ENCODE data around the gene FCGR3A. TPM values are rescaled to one million over a fixed set of nuclear protein-coding genes. Genes with fewer than 3 reads are reported as not detected.
"Not testable (repeated sequence)": the region's sequence is repeated elsewhere in the genome, so short reads cannot be mapped to it uniquely, and the experiment has no call there.

FCGR3A gene
- 1 to 10 TPM in 1 of 2 experiments, under 1 TPM in 1; 0.61 to 1.6 TPM for total RNA-seq

GRCh38 chr1:161549652-161550051, at the start of gene FCGR3A:
Gene FCGR3A (minus strand): TSS chr1:161549818. CDS start chr1:161549736, 82 bp downstream.
- H3K36me3 Mint-ChIP-seq = peaks cover 3% of the 10 kb centered on the region
- CTCF ChIA-PET = no interaction called here
- peaks cover 26% of the 10 kb centered on the region for H3K4me1 Mint-ChIP-seq
- H3K27ac Mint-ChIP-seq = peak within 1 kb of the TSS; percentile 24
- H3K9me3 Mint-ChIP-seq (ENCODE audit: low read depth) = no peaks in the 10 kb centered on the region
- DNase-seq (no peak), ATAC-seq (no peak)
- H3K4me3 Mint-ChIP-seq = no peak within 1 kb of the TSS
- no peaks in the 10 kb centered on the region for H3K27me3 Mint-ChIP-seq

- H3K9me3 Mint-ChIP-seq (ENCODE audit: low read depth); CTCF ChIA-PET; H3K4me1 Mint-ChIP-seq; H3K36me3 Mint-ChIP-seq; DNase-seq; H3K27me3 Mint-ChIP-seq; H3K4me3 Mint-ChIP-seq; ATAC-seq; H3K27ac Mint-ChIP-seq: not testable (repeated sequence)
Measured at GRCh38 chr1:161597077-161597476, 47.5 kb upstream of the FCGR3A start.

- H3K36me3 Mint-ChIP-seq; H3K4me1 Mint-ChIP-seq; CTCF ChIA-PET; H3K27ac Mint-ChIP-seq; DNase-seq; H3K9me3 Mint-ChIP-seq (ENCODE audit: low read depth); H3K27me3 Mint-ChIP-seq; ATAC-seq; H3K4me3 Mint-ChIP-seq: not testable (repeated sequence)
Measured at GRCh38 chr1:161595583-161595982, 46.0 kb upstream of the FCGR3A start.

GRCh38 chr1:161595173-161595572, 45.6 kb upstream of the FCGR3A start:
- CTCF ChIA-PET; ATAC-seq; DNase-seq; H3K27ac Mint-ChIP-seq; H3K4me3 Mint-ChIP-seq; H3K27me3 Mint-ChIP-seq; H3K9me3 Mint-ChIP-seq (ENCODE audit: low read depth); H3K4me1 Mint-ChIP-seq; H3K36me3 Mint-ChIP-seq: not testable (repeated sequence)

- H3K9me3 Mint-ChIP-seq (ENCODE audit: low read depth); H3K36me3 Mint-ChIP-seq; H3K27me3 Mint-ChIP-seq; H3K4me1 Mint-ChIP-seq; H3K4me3 Mint-ChIP-seq; CTCF ChIA-PET; H3K27ac Mint-ChIP-seq; DNase-seq; ATAC-seq: not testable (repeated sequence)
Measured at GRCh38 chr1:161594269-161594984, 44.8 kb upstream of the FCGR3A start.

GRCh38 chr1:161593092-161593755, 43.6 kb upstream of the FCGR3A start:
- H3K9me3 Mint-ChIP-seq (ENCODE audit: low read depth); ATAC-seq; H3K4me1 Mint-ChIP-seq; DNase-seq; H3K36me3 Mint-ChIP-seq; H3K4me3 Mint-ChIP-seq; H3K27me3 Mint-ChIP-seq; CTCF ChIA-PET; H3K27ac Mint-ChIP-seq: not testable (repeated sequence)

- H3K4me1 Mint-ChIP-seq; H3K27ac Mint-ChIP-seq; H3K27me3 Mint-ChIP-seq; DNase-seq; H3K36me3 Mint-ChIP-seq; CTCF ChIA-PET; H3K4me3 Mint-ChIP-seq; H3K9me3 Mint-ChIP-seq (ENCODE audit: low read depth); ATAC-seq: not testable (repeated sequence)
Measured at GRCh38 chr1:161592586-161592985, 43.0 kb upstream of the FCGR3A start.

- H3K9me3 Mint-ChIP-seq (ENCODE audit: low read depth); H3K27ac Mint-ChIP-seq; H3K4me3 Mint-ChIP-seq; ATAC-seq; CTCF ChIA-PET; H3K4me1 Mint-ChIP-seq; H3K27me3 Mint-ChIP-seq; H3K36me3 Mint-ChIP-seq; DNase-seq: not testable (repeated sequence)
Measured at GRCh38 chr1:161589920-161590319, 40.3 kb upstream of the FCGR3A start.

- H3K9me3 Mint-ChIP-seq (ENCODE audit: low read depth); ATAC-seq; H3K27ac Mint-ChIP-seq; H3K36me3 Mint-ChIP-seq; CTCF ChIA-PET; DNase-seq; H3K27me3 Mint-ChIP-seq; H3K4me3 Mint-ChIP-seq; H3K4me1 Mint-ChIP-seq: not testable (repeated sequence)
Measured at GRCh38 chr1:161589365-161589764, 39.7 kb upstream of the FCGR3A start.

- H3K36me3 Mint-ChIP-seq; ATAC-seq; CTCF ChIA-PET; H3K27ac Mint-ChIP-seq; H3K9me3 Mint-ChIP-seq (ENCODE audit: low read depth); H3K27me3 Mint-ChIP-seq; H3K4me1 Mint-ChIP-seq; H3K4me3 Mint-ChIP-seq; DNase-seq: not testable (repeated sequence)
Measured at GRCh38 chr1:161588596-161588995, 39.0 kb upstream of the FCGR3A start.

GRCh38 chr1:161582882-161583281, 33.3 kb upstream of the FCGR3A start:
- H3K27me3 Mint-ChIP-seq; H3K4me1 Mint-ChIP-seq; CTCF ChIA-PET; DNase-seq; ATAC-seq; H3K4me3 Mint-ChIP-seq; H3K27ac Mint-ChIP-seq; H3K9me3 Mint-ChIP-seq (ENCODE audit: low read depth); H3K36me3 Mint-ChIP-seq: not testable (repeated sequence)

GRCh38 chr1:161580879-161581537, 31.4 kb upstream of the FCGR3A start:
- H3K27me3 Mint-ChIP-seq; H3K27ac Mint-ChIP-seq; H3K36me3 Mint-ChIP-seq; ATAC-seq; H3K4me3 Mint-ChIP-seq; CTCF ChIA-PET; DNase-seq; H3K9me3 Mint-ChIP-seq (ENCODE audit: low read depth); H3K4me1 Mint-ChIP-seq: not testable (repeated sequence)

- H3K4me1 Mint-ChIP-seq; CTCF ChIA-PET; H3K27me3 Mint-ChIP-seq; H3K36me3 Mint-ChIP-seq; H3K27ac Mint-ChIP-seq; H3K9me3 Mint-ChIP-seq (ENCODE audit: low read depth); H3K4me3 Mint-ChIP-seq; ATAC-seq; DNase-seq: not testable (repeated sequence)
Measured at GRCh38 chr1:161579856-161580507, 30.4 kb upstream of the FCGR3A start.

Measured in activated CD8-positive, alpha-beta memory T cell treated with anti-CD3 and anti-CD28 coated beads, Interleukin-2, amount 10 ng/mL, durations not matched to agents 7 days and 5 days (primary cell).